A549 (cell line): ENCODE results near the gene CRACDL. TPM values are rescaled to one million over a fixed set of nuclear protein-coding genes. Genes with fewer than 3 reads are reported as not detected.

Source experiments
- ATAC-seq, 2 experiments: fragments of 200-7000 bp in 1 of 2; fragments of >200 bp in 1 of 2; cut with Nextera tagmentation in 1 of 2; cut with Tn5 transposase in 1 of 2; 3 replicates each; pipeline versions ENCODE4 v1.8.0 to v1.9.1; 2018 to 2020; ENCODE audit warnings: mild to moderate bottlenecking in 1 of 2, moderate library complexity in 1 of 2
- CTCF ChIA-PET: fragments of 300-600 bp; sonication (Branson Sonifier 250); formaldehyde crosslinking; extraction: SDS; loops from one replicate; lab custom pipeline; 2021; ENCODE audit warnings: antibody characterized with exemption, inconsistent platforms; lab: Yijun Ruan, JAX
- POLR2A ChIA-PET: fragments of 350-600 bp; formaldehyde crosslinking; extraction: SDS; loops from one replicate; lab custom pipeline; 2021; ENCODE audit warnings: antibody characterized with exemption, inconsistent platforms; lab: Yijun Ruan, JAX
- DNase-seq, 2 experiments: peaks; one replicate each; pipeline versions ENCODE4 v3.0.0 to v3.0.0-alpha.2; 2011 to 2016; ENCODE audit warnings: low read depth in 1 of 2, low spot score in 1 of 2
- FAIRE-seq: peaks from 2 replicates; lab custom pipeline; 2011; peaks lifted over from hg19 to GRCh38; lab: Jason Lieb, UNC
- H3K27ac ChIP-seq, 2 experiments: fragments of >200 bp; sonication (Bioruptor Twin); formaldehyde crosslinking; 3 replicates each; pipeline ENCODE4 v1.5.1; 2016 to 2017
- H3K4me1 ChIP-seq: fragments of >200 bp; sonication (Bioruptor Twin); formaldehyde crosslinking; 3 replicates; pipeline ENCODE4 v1.6.1; 2016
- H3K4me2 ChIP-seq: fragments of >200 bp; sonication (Bioruptor Twin); formaldehyde crosslinking; 3 replicates; pipeline ENCODE4 v1.6.1; 2016
- H3K4me3 ChIP-seq: fragments of >200 bp; sonication (Bioruptor Twin); formaldehyde crosslinking; 3 replicates; pipeline ENCODE4 v1.5.1; 2016
- H3K9me3 ChIP-seq: fragments of >200 bp; sonication (Bioruptor Twin); formaldehyde crosslinking; 3 replicates; pipeline ENCODE4 v1.6.1; 2016
- ATOH8 ChIP-seq: fragments of 250-450 bp; sonication (Bioruptor Pico); IDR thresholded peaks from 2 replicates; pipeline ENCODE4 v1.5.0; 2020; ENCODE audit warnings: low read depth, mild to moderate bottlenecking, moderate library complexity
- BCL3 ChIP-seq: fragments of >200 bp; sonication (Bioruptor Twin); formaldehyde crosslinking; IDR thresholded peaks from 3 replicates; pipeline ENCODE4 v1.6.1; 2016
- CHD4 ChIP-seq: fragments of 200-600 bp; sonication (generic); IDR thresholded peaks from 2 replicates; pipeline ENCODE4 v1.6.1; 2016; ENCODE audit warnings: antibody characterized with exemption, mild to moderate bottlenecking, borderline replicate concordance
- CTCF ChIP-seq: fragments of >200 bp; sonication (Bioruptor Twin); formaldehyde crosslinking; IDR thresholded peaks from 3 replicates; pipeline ENCODE4 v1.5.1; 2016
- ELK1 ChIP-seq: fragments of 150-350 bp; IDR thresholded peaks from 2 replicates; pipeline ENCODE4 v1.6.1; 2014; ENCODE audit warnings: low read depth, mild to moderate bottlenecking, low read length
- EP300 ChIP-seq, 2 experiments: fragments of >200 bp; sonication (Bioruptor Twin); formaldehyde crosslinking; IDR thresholded peaks; 2 replicates in 1 of 2; 3 replicates in 1 of 2; pipeline ENCODE4 v1.6.1; 2016 to 2017
- FOSL2 ChIP-seq, 2 experiments: fragments of 450-650 bp in 1 of 2; fragments of >200 bp in 1 of 2; sonication (Bioruptor Twin) in 1 of 2; formaldehyde crosslinking; IDR thresholded peaks; 2 replicates each; pipeline versions ENCODE4 v1.5.0 to v1.6.1; 2016 to 2020; ENCODE audit warnings: mild to moderate bottlenecking in 1 of 2, moderate library complexity in 1 of 2
- FOXS1 ChIP-seq: fragments of 250-450 bp; sonication (Bioruptor Pico); IDR thresholded peaks from 2 replicates; pipeline ENCODE4 v1.5.0; 2020; ENCODE audit warnings: mild to moderate bottlenecking, moderate library complexity
- HES2 ChIP-seq: fragments of >200 bp; sonication (Bioruptor Twin); formaldehyde crosslinking; IDR thresholded peaks from 2 replicates; pipeline ENCODE4 v1.6.1; 2016
- JUN ChIP-seq, 2 experiments: fragments of >200 bp; sonication (Bioruptor Twin); formaldehyde crosslinking; IDR thresholded peaks; 2 replicates in 1 of 2; 3 replicates in 1 of 2; pipeline ENCODE4 v1.6.1; 2016 to 2017
- NR3C1 ChIP-seq: fragments of >200 bp; sonication (Bioruptor Twin); formaldehyde crosslinking; IDR thresholded peaks from 3 replicates; pipeline ENCODE4 v1.6.1; 2017
- RAD21 ChIP-seq, 2 experiments: fragments of >200 bp in 1 of 2; sonication (Bioruptor Twin) in 1 of 2; formaldehyde crosslinking in 1 of 2; IDR thresholded peaks in 1 of 2; conservative IDR thresholded peaks in 1 of 2; 2 replicates in 1 of 2; 3 replicates in 1 of 2; pipeline ENCODE4 v1.6.1; 2012 to 2018; ENCODE audit warnings: inconsistent platforms in 1 of 2
- RNF2 ChIP-seq: fragments of 200-600 bp; sonication (generic); IDR thresholded peaks from 2 replicates; pipeline ENCODE4 v1.6.1; 2016; ENCODE audit warnings: low read depth, mild to moderate bottlenecking, antibody characterized with exemption, moderate library complexity, borderline replicate concordance
- SMC3 ChIP-seq: fragments of >200 bp; sonication (Bioruptor Twin); formaldehyde crosslinking; IDR thresholded peaks from 3 replicates; pipeline ENCODE4 v1.6.1; 2018; ENCODE audit warnings: inconsistent platforms
- TP53 ChIP-seq: fragments of 250-450 bp; sonication (Bioruptor Pico); IDR thresholded peaks from 2 replicates; pipeline ENCODE4 v1.5.0; 2021; ENCODE audit warnings: mild to moderate bottlenecking, moderate library complexity
- USF2 ChIP-seq: fragments of 450-650 bp; IDR thresholded peaks from 2 replicates; pipeline ENCODE4 v1.6.1; 2014; ENCODE audit warnings: antibody characterized with exemption
- WGBS: methylation state at CpG from one replicate; pipeline ENCODE4 v1.1.6; 2017; ENCODE audit errors: missing lambda C conversion rate; 5-methylcytosine and 5-hydroxymethylcytosine counted together
- polyA plus RNA-seq, 4 experiments: library from polyadenylated mRNA; depleted of rRNA in 3 of 4; stranded (reverse); fragments of >200 nt; fragmentation: RNase III in 1 of 4; extraction: RNeasy Plus Mini Kit Qiagen cat#74134 plus additional on column Dnase treatment in 1 of 4; gene quantifications; 2 replicates in 3 of 4; 3 replicates in 1 of 4; pipeline ENCODE4 v1.2.3, GENCODE V29; 2011 to 2017

The CRACDL gene
- polyA plus RNA-seq, 2 of the 4 experiments (the other 2 are of a cell fraction): 0.21 to 0.36 TPM

GRCh38 chr2:98859323-98859722 lies 76.7 kb downstream of the CRACDL start:
- TF ChIP-seq TP53 (CRISPR knock-in tag): no peak
- ATAC-seq (no peak), FAIRE-seq (no peak), DNase-seq (no peak)
- Histone ChIP-seq H3K4me1 (no peaks in the 10 kb centered on the region), H3K9me3 (peaks cover 11% of the 10 kb centered on the region; the same call in 1 of the 3 replicates), H3K4me3 (no peak overlapping the region), H3K27ac (no peak overlapping the region), H3K4me2 (no peak overlapping the region)
- 66% methylated on average over 2 of the region's 2 CpGs for WGBS
- CTCF ChIA-PET: no interaction called here
- POLR2A ChIA-PET: no interaction called here

GRCh38 chr2:98857001-98857400 lies 79.0 kb downstream of the CRACDL start:
- ChIA-PET POLR2A (no interaction called here), CTCF (no interaction called here)
- no peak for ATAC-seq
- Histone ChIP-seq H3K27ac (no peak overlapping the region), H3K9me3 (peaks cover 5% of the 10 kb centered on the region; the same call in 1 of the 3 replicates), H3K4me2 (no peak overlapping the region), H3K4me1 (no peaks in the 10 kb centered on the region), H3K4me3 (no peak overlapping the region)
- 0% methylated on average over 1 of the region's 1 CpG for WGBS
- FAIRE-seq: no peak
- no peak for TF ChIP-seq SMC3
- no peak for DNase-seq

- CTCF ChIA-PET: interaction anchor here (1.7 kb wide), 1 partner anchor 8 kb away, joined by 6 read pairs; no protein-coding TSS in a partner anchor
Measured at GRCh38 chr2:98854682-98855081, 81.3 kb downstream of the CRACDL start.

GRCh38 chr2:98852932-98853331 lies 83.1 kb downstream of the CRACDL start:
- WGBS: 51% methylated on average over 2 of the region's 2 CpGs
- CTCF ChIA-PET: interaction anchor here (1.3 kb wide), 1 partner anchor 204 kb away, joined by 4 read pairs; no protein-coding TSS in a partner anchor
- H3K4me3 ChIP-seq: no peak overlapping the region
- ATAC-seq (no peak), FAIRE-seq (no peak), DNase-seq (no peak)
- no peaks in the 10 kb centered on the region for H3K4me1 ChIP-seq
- H3K4me2 ChIP-seq: no peak overlapping the region
- H3K27ac ChIP-seq: no peak overlapping the region
- no peaks in the 10 kb centered on the region for H3K9me3 ChIP-seq
- POLR2A ChIA-PET: no interaction called here
- TF ChIP-seq USF2: no peak
- no peak for TF ChIP-seq ATOH8 (CRISPR knock-in tag)
- TF ChIP-seq CTCF: no peak
- no peak for TF ChIP-seq RNF2
- TF ChIP-seq EP300 (IDR thresholded peaks at IDR 0.05): no peak
- no peak for TF ChIP-seq CHD4
- TF ChIP-seq FOXS1 (CRISPR knock-in tag): no peak
- no peak for TF ChIP-seq BCL3
- TF ChIP-seq ELK1: no peak
- TF ChIP-seq TP53 (CRISPR knock-in tag): no peak

More at GRCh38 chr2:98854682-98855081, 81.3 kb downstream of the CRACDL start:
- 65% methylated on average over 5 of the region's 5 CpGs for WGBS
- TF ChIP-seq FOSL2 (IDR thresholded peaks at IDR 0.05): no peak
- no peak for TF ChIP-seq FOSL2 (CRISPR knock-in tag; IDR thresholded peaks at IDR 0.05)
- TF ChIP-seq NR3C1: no peak
- no peak for TF ChIP-seq CHD4
- TF ChIP-seq RAD21 (conservative IDR thresholded peaks at IDR 0.05 in 1 of 2, IDR thresholded peaks at IDR 0.05 in 1 of 2): no peak
- no peak for TF ChIP-seq JUN (IDR thresholded peaks at IDR 0.05)
- TF ChIP-seq HES2: no peak
- POLR2A ChIA-PET: no interaction called here
- ATAC-seq: no peak
- H3K4me2 ChIP-seq: no peak overlapping the region
- no peak overlapping the region for H3K4me3 ChIP-seq
- no peak for DNase-seq
- H3K27ac ChIP-seq: no peak overlapping the region
- H3K9me3 ChIP-seq: peaks cover 2% of the 10 kb centered on the region; the same call in 1 of the 3 replicates
- H3K4me1 ChIP-seq: no peaks in the 10 kb centered on the region
- no peak for FAIRE-seq
